Chondrocyte (in vitro differentiated cells): ENCODE measurements around the gene APELA. TPM values are rescaled to one million over a fixed set of nuclear protein-coding genes. Genes with fewer than 3 reads are reported as not detected.
"Not testable (repeated sequence)": the region's sequence is repeated elsewhere in the genome, so short reads cannot be mapped to it uniquely, and the experiment has no call there.

ENCODE experiments used
- DNase-seq: peaks from one replicate; pipeline ENCODE4 v3.0.0; 2021; ENCODE audit warnings: mixed read lengths, low spot score
- H3K27ac Mint-ChIP-seq: one replicate; pipeline ENCODE4 v1.8.0; 2021; ENCODE audit warnings: mild to moderate bottlenecking, moderate library complexity, mixed read lengths; ENCODE audit not compliant: unreplicated experiment
- H3K27me3 Mint-ChIP-seq: 2 replicates; pipeline ENCODE4 v1.8.0; 2021; ENCODE audit warnings: low read depth, mixed read lengths
- H3K36me3 Mint-ChIP-seq: 2 replicates; pipeline ENCODE4 v1.8.0; 2021; ENCODE audit warnings: low read depth, mixed read lengths
- H3K4me1 Mint-ChIP-seq: 2 replicates; pipeline ENCODE4 v1.8.0; 2021; ENCODE audit warnings: low read depth, mild to moderate bottlenecking, mixed read lengths
- H3K4me3 Mint-ChIP-seq: one replicate; pipeline ENCODE4 v1.8.0; 2021; ENCODE audit warnings: mild to moderate bottlenecking, moderate library complexity, mixed read lengths; ENCODE audit not compliant: unreplicated experiment
- H3K9me3 Mint-ChIP-seq: 2 replicates; pipeline ENCODE4 v1.8.0; 2021; ENCODE audit warnings: low read depth, mixed read lengths
- total RNA-seq: library from RNA; stranded (reverse); gene quantifications from 3 replicates; pipeline ENCODE4 v1.2.1, GENCODE V29; 2021
- TF ChIP-seq, protein P1 (sequence below): fragments of 200-600 bp; sonication (generic); IDR thresholded peaks from 2 replicates; pipeline ENCODE4 v1.5.0; 2021; ENCODE audit warnings: antibody characterized with exemption, mild to moderate bottlenecking, moderate library complexity

Gene APELA
- total RNA-seq, 1 donor from 2014 or later: not detected

DNA sequence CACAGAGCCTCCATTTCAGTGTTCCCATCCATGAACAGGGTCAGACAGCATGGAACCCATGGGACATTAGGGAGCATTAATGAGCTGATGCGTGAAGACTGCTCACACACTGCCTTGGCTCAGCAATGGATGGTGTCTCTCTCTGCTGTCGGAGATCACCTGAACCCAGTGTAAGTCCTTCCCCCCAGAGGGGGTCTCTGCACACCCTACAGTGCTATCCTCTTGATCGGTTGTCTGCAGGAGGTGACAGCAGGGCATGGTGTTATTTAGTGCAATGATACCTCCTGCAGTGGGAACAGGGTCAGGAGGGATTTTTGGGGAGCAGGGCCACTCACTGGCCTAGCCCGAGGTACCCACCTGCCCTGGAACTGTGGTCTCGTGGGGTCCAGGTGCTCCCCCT, 25.6 kb downstream of the APELA start:
- Mint-ChIP-seq H3K4me1 (no peaks in the 10 kb centered on the region), H3K4me3 (no peak overlapping the region), H3K27ac (no peak overlapping the region), H3K27me3 (peaks cover under 1% of the 10 kb centered on the region), H3K9me3 (peaks cover under 1% of the 10 kb centered on the region), H3K36me3 (no peaks in the 10 kb centered on the region)
- TF ChIP-seq, protein P1, sequence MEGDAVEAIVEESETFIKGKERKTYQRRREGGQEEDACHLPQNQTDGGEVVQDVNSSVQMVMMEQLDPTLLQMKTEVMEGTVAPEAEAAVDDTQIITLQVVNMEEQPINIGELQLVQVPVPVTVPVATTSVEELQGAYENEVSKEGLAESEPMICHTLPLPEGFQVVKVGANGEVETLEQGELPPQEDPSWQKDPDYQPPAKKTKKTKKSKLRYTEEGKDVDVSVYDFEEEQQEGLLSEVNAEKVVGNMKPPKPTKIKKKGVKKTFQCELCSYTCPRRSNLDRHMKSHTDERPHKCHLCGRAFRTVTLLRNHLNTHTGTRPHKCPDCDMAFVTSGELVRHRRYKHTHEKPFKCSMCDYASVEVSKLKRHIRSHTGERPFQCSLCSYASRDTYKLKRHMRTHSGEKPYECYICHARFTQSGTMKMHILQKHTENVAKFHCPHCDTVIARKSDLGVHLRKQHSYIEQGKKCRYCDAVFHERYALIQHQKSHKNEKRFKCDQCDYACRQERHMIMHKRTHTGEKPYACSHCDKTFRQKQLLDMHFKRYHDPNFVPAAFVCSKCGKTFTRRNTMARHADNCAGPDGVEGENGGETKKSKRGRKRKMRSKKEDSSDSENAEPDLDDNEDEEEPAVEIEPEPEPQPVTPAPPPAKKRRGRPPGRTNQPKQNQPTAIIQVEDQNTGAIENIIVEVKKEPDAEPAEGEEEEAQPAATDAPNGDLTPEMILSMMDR: no peak
- DNase-seq: no peak

DNA sequence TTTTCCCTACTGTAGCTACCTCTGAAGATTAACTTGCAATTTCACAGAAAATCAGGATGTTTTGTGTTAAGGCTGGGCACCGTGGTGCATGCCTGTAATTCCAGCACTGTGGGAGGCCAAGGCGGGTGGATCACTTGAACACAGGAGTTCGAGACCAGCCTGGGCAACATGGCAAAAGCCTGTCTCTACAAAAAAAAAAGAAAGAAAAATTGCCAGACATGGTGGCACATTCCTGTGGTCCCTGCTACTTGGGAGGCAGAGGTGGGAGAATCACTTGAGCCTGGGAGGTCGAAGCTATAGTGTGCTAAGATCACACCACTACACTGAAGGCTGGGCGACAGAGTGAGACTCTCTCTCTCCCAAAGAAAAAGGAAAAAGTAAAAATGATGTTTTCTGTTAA, 27.4 kb downstream of the APELA start:
- no peaks in the 10 kb centered on the region for H3K36me3 Mint-ChIP-seq

DNA sequence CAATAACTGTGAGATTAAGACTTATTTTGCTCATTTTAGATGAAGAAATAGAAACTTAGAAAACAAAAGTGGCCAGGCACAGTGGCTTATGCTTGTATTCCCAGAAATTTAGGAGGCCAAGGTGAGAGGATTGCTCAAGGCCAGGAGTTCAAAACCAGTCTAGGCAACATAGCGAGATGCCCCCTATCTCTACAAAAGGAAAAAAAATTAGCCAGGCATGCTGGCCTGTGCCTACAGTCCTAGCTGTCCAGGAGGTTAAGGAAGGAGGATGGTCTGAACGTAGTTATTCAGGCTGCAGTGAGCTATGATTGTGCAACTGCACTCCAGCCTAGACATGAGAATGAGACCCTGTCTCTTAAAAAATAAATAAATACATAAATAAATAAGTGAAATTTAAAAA, 28.0 kb downstream of the APELA start:
- H3K9me3 Mint-ChIP-seq: no peaks in the 10 kb centered on the region
- DNase-seq: no peak
- H3K4me3 Mint-ChIP-seq: no peak overlapping the region
- no peaks in the 10 kb centered on the region for H3K4me1 Mint-ChIP-seq
- H3K27ac Mint-ChIP-seq: no peak overlapping the region
- TF ChIP-seq, protein P1: no peak
- H3K27me3 Mint-ChIP-seq: no peaks in the 10 kb centered on the region
- no peaks in the 10 kb centered on the region for H3K36me3 Mint-ChIP-seq

More for the DNA sequence above, 27.4 kb downstream of the APELA start:
- no peak overlapping the region for H3K27ac Mint-ChIP-seq
- H3K9me3 Mint-ChIP-seq: no peaks in the 10 kb centered on the region
- TF ChIP-seq, protein P1: no peak
- DNase-seq: no peak
- H3K4me3 Mint-ChIP-seq: no peak overlapping the region
- H3K4me1 Mint-ChIP-seq: no peaks in the 10 kb centered on the region
- H3K27me3 Mint-ChIP-seq: no peaks in the 10 kb centered on the region

DNA sequence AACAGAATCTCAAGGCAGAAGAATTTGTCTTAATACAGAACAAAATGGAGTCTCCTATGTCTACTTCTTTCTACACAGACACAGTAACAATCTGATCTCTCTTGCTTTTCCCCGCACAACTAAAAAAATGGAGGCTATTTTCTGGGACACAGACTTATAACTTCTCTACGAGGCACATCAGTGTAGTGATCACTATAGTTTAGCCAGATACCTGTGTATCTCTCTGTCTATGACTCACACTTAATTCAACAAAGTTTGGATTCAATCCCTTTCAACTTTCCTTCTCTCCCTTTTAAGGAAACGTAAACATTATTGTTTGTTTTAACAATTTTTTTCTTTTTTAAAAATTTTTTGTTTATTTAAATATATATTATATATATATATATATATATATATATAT, 29.4 kb downstream of the APELA start:
- no peaks in the 10 kb centered on the region for H3K27me3 Mint-ChIP-seq
- H3K9me3 Mint-ChIP-seq: no peaks in the 10 kb centered on the region
- no peak for DNase-seq
- H3K4me3 Mint-ChIP-seq: no peak overlapping the region
- H3K36me3 Mint-ChIP-seq: no peaks in the 10 kb centered on the region
- no peaks in the 10 kb centered on the region for H3K4me1 Mint-ChIP-seq
- TF ChIP-seq, protein P1: no peak
- no peak overlapping the region for H3K27ac Mint-ChIP-seq

DNA sequence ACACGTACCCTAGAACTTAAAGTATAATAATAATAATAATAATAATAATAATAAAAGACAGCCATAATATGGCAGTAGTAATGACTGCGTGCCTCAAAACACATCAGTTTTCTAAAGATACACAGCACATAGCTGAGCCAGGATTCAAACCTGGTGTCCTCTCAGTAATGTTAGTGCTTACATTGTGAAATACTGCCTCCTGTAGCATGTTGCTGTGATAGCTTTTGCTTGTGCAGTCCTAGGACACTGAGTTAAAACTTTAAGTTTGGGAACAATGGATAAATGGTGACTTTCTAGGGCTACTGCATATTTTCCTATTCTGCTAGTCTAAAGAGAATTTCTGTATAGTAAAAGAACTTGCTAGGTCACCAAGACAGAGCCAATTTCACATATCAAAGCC, 36.5 kb downstream of the APELA start:
- not testable (repeated sequence) for DNase-seq, H3K9me3 Mint-ChIP-seq, H3K36me3 Mint-ChIP-seq, H3K27ac Mint-ChIP-seq, H3K4me1 Mint-ChIP-seq, H3K4me3 Mint-ChIP-seq, H3K27me3 Mint-ChIP-seq

DNA sequence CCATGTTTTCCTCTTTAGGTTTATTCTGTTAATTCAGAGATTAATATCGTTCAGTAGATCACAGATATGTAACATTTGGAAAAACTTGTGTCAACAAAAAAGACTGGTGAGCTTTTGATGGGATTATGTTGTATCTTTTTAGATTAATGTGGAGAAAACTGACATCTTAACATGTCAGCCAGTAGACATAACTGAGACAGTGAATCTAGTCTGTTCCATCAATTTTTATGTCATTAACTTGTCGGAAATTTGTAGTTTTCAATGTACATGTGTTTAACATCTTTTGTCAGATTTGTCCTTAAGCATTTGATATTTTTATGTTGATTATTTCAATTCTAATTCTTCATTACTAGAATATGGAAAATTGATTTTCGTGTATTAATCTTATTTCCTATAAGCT, 42.0 kb downstream of the APELA start:
- Mint-ChIP-seq H3K4me3 (no peak overlapping the region), H3K27ac (no peak overlapping the region)

More for the DNA sequence above, 42.0 kb downstream of the APELA start:
- Mint-ChIP-seq H3K36me3 (no peaks in the 10 kb centered on the region), H3K4me1 (no peaks in the 10 kb centered on the region), H3K9me3 (no peaks in the 10 kb centered on the region), H3K27me3 (no peaks in the 10 kb centered on the region)
- no peak for DNase-seq
- TF ChIP-seq, protein P1: no peak
